Neuronal stem cell (in vitro differentiated cells): ENCODE measurements around the gene ST6GAL1.
A peak's percentile ranks its signal among the peaks of the same experiment; 100 is the strongest.

Experiments used
- DNase-seq: peaks from one replicate; pipeline ENCODE4 v3.0.0-alpha.2; 2013; ENCODE audit warnings: low spot score
- H2AFZ ChIP-seq: one replicate; pipeline ENCODE4 v1.6.1; 2013; ENCODE audit warnings: mild to moderate bottlenecking, low read length, inconsistent platforms
- H2AK5ac ChIP-seq: 2 replicates; pipeline ENCODE4 v1.6.1; 2013; ENCODE audit warnings: low read depth, mild to moderate bottlenecking, inconsistent platforms, low read length, moderate library complexity, mixed read lengths
- H2BK120ac ChIP-seq: 2 replicates; pipeline ENCODE4 v1.6.1; 2013; ENCODE audit warnings: low read depth, mild to moderate bottlenecking, inconsistent platforms, low read length, moderate library complexity, mixed read lengths
- H2BK12ac ChIP-seq: one replicate; pipeline ENCODE4 v1.6.1; 2013; ENCODE audit warnings: low read length, inconsistent platforms
- H2BK15ac ChIP-seq: 2 replicates; pipeline ENCODE4 v1.6.1; 2013; ENCODE audit warnings: mild to moderate bottlenecking, low read length, inconsistent platforms, mixed read lengths
- H2BK5ac ChIP-seq: one replicate; pipeline ENCODE4 v1.6.1; 2013; ENCODE audit warnings: inconsistent platforms, mild to moderate bottlenecking, low read length, moderate library complexity
- H3K14ac ChIP-seq: one replicate; pipeline ENCODE4 v1.6.1; 2013; ENCODE audit warnings: low read length, inconsistent platforms
- H3K18ac ChIP-seq: 2 replicates; pipeline ENCODE4 v1.6.1; 2013; ENCODE audit warnings: low read length, inconsistent platforms
- H3K23ac ChIP-seq: 2 replicates; pipeline ENCODE4 v1.6.1; 2013; ENCODE audit warnings: low read depth, mild to moderate bottlenecking, mixed read lengths, low read length, inconsistent platforms; ENCODE audit not compliant: poor library complexity
- H3K27ac ChIP-seq: replicated peaks from 3 replicates; pipeline ENCODE4 v1.5.1; 2013; ENCODE audit warnings: low read length, inconsistent platforms
- H3K27me3 ChIP-seq, 3 experiments: 2 replicates each; pipeline ENCODE4 v1.6.1; 2013; ENCODE audit warnings: low read length in 3 of 3, mild to moderate bottlenecking in 2 of 3, inconsistent platforms in 1 of 3, low read depth in 1 of 3, mixed read lengths in 1 of 3, moderate library complexity in 1 of 3; ENCODE audit not compliant: control insufficient read depth in 3 of 3, insufficient read depth in 3 of 3
- H3K36me3 ChIP-seq, 2 donors: replicated peaks in 1 of 2; 2 replicates each; pipeline ENCODE4 v1.6.1; 2013; ENCODE audit warnings: low read length in 2 of 2; ENCODE audit not compliant: control insufficient read depth in 2 of 2, insufficient read depth in 2 of 2
- H3K4ac ChIP-seq: 2 replicates; pipeline ENCODE4 v1.6.1; 2013; ENCODE audit warnings: inconsistent platforms, mild to moderate bottlenecking, low read length, moderate library complexity
- H3K4me1 ChIP-seq, 2 donors: 1 replicate in 1 of 2; 2 replicates in 1 of 2; pipeline ENCODE4 v1.6.1; 2013; ENCODE audit warnings: low read length in 2 of 2, low read depth in 1 of 2; ENCODE audit not compliant: control insufficient read depth in 2 of 2, insufficient read depth in 1 of 2
- H3K4me2 ChIP-seq: one replicate; pipeline ENCODE4 v1.6.1; 2013; ENCODE audit warnings: mild to moderate bottlenecking, low read length, inconsistent platforms; ENCODE audit not compliant: insufficient read depth, poor library complexity, severe bottlenecking
- H3K4me3 ChIP-seq, 2 donors: 2 replicates each; pipeline ENCODE4 v1.5.1; 2013; ENCODE audit warnings: low read length in 2 of 2, mild to moderate bottlenecking in 2 of 2, inconsistent platforms in 1 of 2, moderate library complexity in 1 of 2
- H3K79me1 ChIP-seq: one replicate; pipeline ENCODE4 v1.6.1; 2013; ENCODE audit warnings: low read depth, mild to moderate bottlenecking, inconsistent platforms, low read length, moderate library complexity
- H3K9ac ChIP-seq: one replicate; pipeline ENCODE4 v1.6.1; 2013; ENCODE audit warnings: mild to moderate bottlenecking, low read depth, low read length, inconsistent platforms; ENCODE audit not compliant: poor library complexity
- H3K9me3 ChIP-seq, 2 donors: replicated peaks in 1 of 2; 2 replicates each; pipeline versions ENCODE3 to v1.6.1; 2013; ENCODE audit warnings: low read length in 2 of 2, mild to moderate bottlenecking in 2 of 2, inconsistent platforms in 1 of 2, low read depth in 1 of 2, mixed read lengths in 1 of 2, moderate library complexity in 1 of 2; ENCODE audit not compliant: control insufficient read depth in 2 of 2, insufficient read depth in 1 of 2
- H4K8ac ChIP-seq: one replicate; pipeline ENCODE4 v1.6.1; 2013; ENCODE audit warnings: low read depth, mild to moderate bottlenecking, inconsistent platforms, low read length, moderate library complexity
- H4K91ac ChIP-seq: one replicate; pipeline ENCODE4 v1.6.1; 2013; ENCODE audit warnings: low read length, low read depth, mild to moderate bottlenecking, inconsistent platforms; ENCODE audit not compliant: poor library complexity
- WGBS, 2 donors: extraction: QIAGEN DNeasy Blood & Tissue Kit; methylation state at CpG; one replicate each; pipeline ENCODE4 v1.1.7; 2013; ENCODE audit warnings: missing lambda C conversion rate in 2 of 2, mixed read lengths in 1 of 2; ENCODE audit not compliant: insufficient read length in 2 of 2, insufficient replicate concordance in 1 of 2; ENCODE audit errors: extremely low coverage in 2 of 2; 5-methylcytosine and 5-hydroxymethylcytosine counted together

The ST6GAL1 gene

DNA sequence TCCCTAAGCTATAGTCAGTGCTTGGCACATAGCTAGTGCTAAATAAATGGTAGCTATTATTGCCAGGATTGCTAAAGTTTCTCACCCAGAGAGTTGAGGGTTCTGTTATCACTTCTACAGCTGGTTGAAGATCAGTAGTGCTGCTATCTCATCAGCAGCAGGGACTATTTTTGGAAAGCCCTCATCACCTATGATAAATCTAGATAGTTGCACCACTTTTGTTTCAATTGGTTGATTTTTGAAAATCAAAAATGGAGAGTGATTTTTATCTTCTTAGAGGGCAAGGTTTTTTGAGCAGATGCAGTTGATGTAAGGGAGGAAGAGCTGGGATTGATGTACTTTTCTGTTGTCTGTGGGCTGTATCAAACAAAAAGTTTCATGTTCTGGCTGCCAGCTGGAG lies 101.6 kb downstream of the ST6GAL1 start:
- Histone ChIP-seq H3K4me2 (no peak overlapping the region), H2BK5ac (no peak overlapping the region), H2BK12ac (no peak overlapping the region), H3K4me3 (no peak overlapping the region), H2AK5ac (no peak overlapping the region), H3K9ac (no peak overlapping the region), H3K18ac (no peak overlapping the region), H4K8ac (no peak overlapping the region), H3K27me3 (no peaks in the 10 kb centered on the region), H2AFZ (no peak overlapping the region), H3K27ac (no peak overlapping the region), H3K79me1 (peaks cover 2% of the 10 kb centered on the region), H2BK15ac (no peak overlapping the region), H3K4ac (no peak overlapping the region), H3K23ac (no peak overlapping the region), H3K36me3 (peaks cover 0 to 6% of the 10 kb centered on the region in 2 donors), H3K14ac (no peak overlapping the region), H2BK120ac (no peak overlapping the region), H4K91ac (no peak overlapping the region), H3K4me1 (peaks cover 4 to 5% of the 10 kb centered on the region in 2 donors), H3K9me3 (peaks cover 0 to 9% of the 10 kb centered on the region in 2 donors)
- no peak for DNase-seq

DNA sequence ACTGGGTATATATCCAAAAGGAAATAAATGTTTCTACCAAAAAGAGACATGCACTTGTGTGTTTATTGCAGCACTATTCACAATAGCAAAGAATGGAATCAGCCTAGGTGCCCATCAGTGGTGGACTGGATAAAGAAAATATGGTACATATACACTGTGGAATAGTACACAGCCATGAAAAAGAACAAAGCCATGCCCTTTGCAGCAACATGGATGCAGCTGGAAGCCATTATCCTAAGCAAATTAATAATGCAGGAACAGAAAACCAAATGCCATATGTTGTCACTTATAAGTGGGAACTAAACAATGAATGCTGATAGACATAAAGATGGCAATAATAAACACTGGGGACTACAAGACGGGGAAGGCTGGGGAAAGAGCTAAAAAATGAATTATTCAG lies 106.1 kb downstream of the ST6GAL1 start:
- no CpG with 5 or more reads among the region's 1 CpG for WGBS, 2 donors
- Histone ChIP-seq H4K91ac (no peak overlapping the region), H2BK120ac (no peak overlapping the region), H3K23ac (no peak overlapping the region), H3K9ac (no peak overlapping the region), H2AK5ac (no peak overlapping the region), H3K79me1 (no peaks in the 10 kb centered on the region), H3K18ac (no peak overlapping the region), H3K4ac (no peak overlapping the region), H3K14ac (no peak overlapping the region), H3K4me2 (no peak overlapping the region), H3K27me3 (no peaks in the 10 kb centered on the region), H3K9me3 (peaks cover 0 to 9% of the 10 kb centered on the region in 2 donors), H2BK5ac (no peak overlapping the region), H2BK12ac (no peak overlapping the region), H3K4me3 (no peak overlapping the region), H2AFZ (no peak overlapping the region), H3K27ac (no peak overlapping the region), H2BK15ac (no peak overlapping the region), H4K8ac (no peak overlapping the region), H3K4me1 (no peaks in the 10 kb centered on the region), H3K36me3 (peaks cover 7 to 14% of the 10 kb centered on the region in 2 donors)
- DNase-seq, result no peak

DNA sequence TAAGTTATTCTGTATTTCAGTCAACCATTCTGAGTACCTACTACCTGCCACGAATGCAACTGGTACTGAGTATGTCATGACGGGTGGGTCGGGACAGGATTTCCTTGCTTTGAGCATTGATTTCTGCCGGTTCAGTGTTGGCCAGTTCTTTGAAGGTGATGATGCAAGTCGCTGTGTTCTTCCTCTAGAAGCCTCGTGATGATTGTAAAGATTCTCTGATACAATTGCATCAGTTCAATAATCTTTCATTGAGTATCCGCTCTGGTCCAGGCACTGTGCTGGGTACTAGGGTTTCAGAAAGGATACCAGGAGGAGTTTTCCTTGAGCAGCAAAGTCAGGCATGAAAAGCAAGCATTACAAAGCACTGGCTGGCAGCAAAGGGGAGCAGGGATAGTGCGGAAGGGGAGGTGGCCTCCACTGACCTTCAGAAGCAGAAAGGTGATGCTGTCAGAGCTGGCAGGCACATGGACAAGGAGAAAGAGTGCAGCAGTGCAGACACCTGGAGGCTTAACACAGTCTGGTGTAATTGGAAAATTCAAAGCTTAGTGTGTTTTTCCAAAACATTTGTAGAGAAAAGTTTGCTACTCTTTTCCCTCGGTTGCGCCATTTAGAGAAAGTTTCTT lies 108.9 kb downstream of the ST6GAL1 start:
- Histone ChIP-seq H3K4me1 (no peaks in the 10 kb centered on the region), H4K8ac (no peak overlapping the region), H3K4me2 (no peak overlapping the region), H3K18ac (no peak overlapping the region), H3K4me3 (no peak overlapping the region), H3K79me1 (no peaks in the 10 kb centered on the region), H3K27ac (no peak overlapping the region), H3K23ac (no peak overlapping the region), H2BK5ac (no peak overlapping the region), H4K91ac (no peak overlapping the region), H3K9me3 (peaks cover 0 to 9% of the 10 kb centered on the region in 2 donors), H3K9ac (no peak overlapping the region), H2AFZ (no peak overlapping the region), H3K4ac (no peak overlapping the region), H3K14ac (no peak overlapping the region), H2BK12ac (no peak overlapping the region), H2BK15ac (no peak overlapping the region), H3K36me3 (peaks cover 16 to 20% of the 10 kb centered on the region in 2 donors), H3K27me3 (no peaks in the 10 kb centered on the region), H2BK120ac (no peak overlapping the region), H2AK5ac (no peak overlapping the region)
- no CpG with 5 or more reads among the region's 10 CpGs for WGBS, 2 donors
- no peak for DNase-seq

DNA sequence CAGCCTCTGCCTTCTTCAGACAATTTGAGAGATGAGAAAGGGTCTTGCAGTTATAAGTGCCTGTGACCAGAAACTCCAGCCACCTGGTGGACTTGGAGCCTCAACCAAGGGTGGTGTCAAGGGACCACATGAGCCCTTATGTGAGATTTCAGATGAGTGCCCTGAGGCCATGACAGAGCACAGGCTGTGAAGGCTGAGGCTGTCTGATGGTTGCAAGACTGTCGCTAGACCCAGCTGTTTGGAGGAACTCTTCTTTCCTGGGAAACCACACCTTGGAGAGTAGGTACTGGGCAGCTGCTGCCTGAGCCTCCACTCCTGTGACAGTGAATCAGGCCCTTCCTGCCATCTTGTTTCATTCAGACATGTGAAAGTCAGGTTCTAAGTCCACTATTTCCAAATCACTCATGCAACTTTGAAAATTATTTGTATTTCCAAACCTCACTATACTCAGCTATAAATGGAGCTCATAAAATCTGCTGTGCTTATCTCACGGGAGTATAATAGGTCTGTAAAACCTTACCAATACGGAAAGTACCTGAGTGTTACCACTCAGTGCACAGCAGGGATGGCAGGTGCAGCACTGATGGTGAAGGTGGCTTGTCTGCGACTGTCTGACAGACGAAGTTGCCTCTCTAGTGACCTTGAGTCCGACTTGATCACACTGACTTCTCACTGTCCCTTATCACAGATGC lies 109.5 kb downstream of the ST6GAL1 start:
- H3K4me2 ChIP-seq, result no peak overlapping the region
- H2BK15ac ChIP-seq, result no peak overlapping the region
- no peak overlapping the region for H4K8ac ChIP-seq
- no peaks in the 10 kb centered on the region for H3K79me1 ChIP-seq
- no peak overlapping the region for H2BK120ac ChIP-seq
- H3K4me1 ChIP-seq, result no peaks in the 10 kb centered on the region
- H2AK5ac ChIP-seq, result no peak overlapping the region
- H3K23ac ChIP-seq, result no peak overlapping the region
- peaks cover 16 to 20% of the 10 kb centered on the region in 2 donors for H3K36me3 ChIP-seq
- no peak overlapping the region for H4K91ac ChIP-seq
- no peak overlapping the region for H2BK12ac ChIP-seq
- WGBS, 2 donors, result no CpG with 5 or more reads among the region's 6 CpGs
- peaks cover 0 to 4% of the 10 kb centered on the region in 2 donors for H3K9me3 ChIP-seq
- no peak overlapping the region for H3K27ac ChIP-seq
- no peak overlapping the region for H3K4ac ChIP-seq
- H3K4me3 ChIP-seq, result peak overlapping the region in 1 of 2 donors; percentile 45
- no peak overlapping the region for H3K14ac ChIP-seq
- H3K9ac ChIP-seq, result no peak overlapping the region
- no peak for DNase-seq
- H3K18ac ChIP-seq, result no peak overlapping the region
- H2AFZ ChIP-seq, result no peak overlapping the region
- H3K27me3 ChIP-seq, result no peaks in the 10 kb centered on the region
- H2BK5ac ChIP-seq, result no peak overlapping the region
